AG04449 (cell line): ENCODE data around the gene ODR4.
"Not testable (repeated sequence)": the region's sequence is repeated elsewhere in the genome, so short reads cannot be mapped to it uniquely, and the experiment has no call there.

Source experiments
- CTCF ChIA-PET: fragments of 350-600 bp; formaldehyde crosslinking; extraction: SDS; loops from one replicate; lab custom pipeline; 2021; ENCODE audit warnings: antibody characterized with exemption; lab: Yijun Ruan, JAX
- POLR2A ChIA-PET: fragments of 400-600, 350-600 bp; formaldehyde crosslinking; extraction: SDS; loops from one replicate; lab custom pipeline; 2020; ENCODE audit warnings: antibody characterized with exemption, inconsistent platforms; lab: Yijun Ruan, JAX
- DNase-seq: peaks from one replicate; pipeline ENCODE4 v3.0.0-alpha.2; 2010; ENCODE audit warnings: low read depth, low spot score
- H3K4me3 ChIP-seq: 2 replicates; pipeline ENCODE4 v1.5.1; 2011; ENCODE audit warnings: low read depth, mild to moderate bottlenecking, control low read depth, low read length
- CTCF ChIP-seq: IDR thresholded peaks from one replicate; pipeline ENCODE4 v1.5.1; 2011; ENCODE audit warnings: mild to moderate bottlenecking, moderate library complexity, low read length, control low read depth, inconsistent platforms; ENCODE audit not compliant: insufficient read depth; ENCODE audit errors: missing control alignments

ODR4 gene

DNA sequence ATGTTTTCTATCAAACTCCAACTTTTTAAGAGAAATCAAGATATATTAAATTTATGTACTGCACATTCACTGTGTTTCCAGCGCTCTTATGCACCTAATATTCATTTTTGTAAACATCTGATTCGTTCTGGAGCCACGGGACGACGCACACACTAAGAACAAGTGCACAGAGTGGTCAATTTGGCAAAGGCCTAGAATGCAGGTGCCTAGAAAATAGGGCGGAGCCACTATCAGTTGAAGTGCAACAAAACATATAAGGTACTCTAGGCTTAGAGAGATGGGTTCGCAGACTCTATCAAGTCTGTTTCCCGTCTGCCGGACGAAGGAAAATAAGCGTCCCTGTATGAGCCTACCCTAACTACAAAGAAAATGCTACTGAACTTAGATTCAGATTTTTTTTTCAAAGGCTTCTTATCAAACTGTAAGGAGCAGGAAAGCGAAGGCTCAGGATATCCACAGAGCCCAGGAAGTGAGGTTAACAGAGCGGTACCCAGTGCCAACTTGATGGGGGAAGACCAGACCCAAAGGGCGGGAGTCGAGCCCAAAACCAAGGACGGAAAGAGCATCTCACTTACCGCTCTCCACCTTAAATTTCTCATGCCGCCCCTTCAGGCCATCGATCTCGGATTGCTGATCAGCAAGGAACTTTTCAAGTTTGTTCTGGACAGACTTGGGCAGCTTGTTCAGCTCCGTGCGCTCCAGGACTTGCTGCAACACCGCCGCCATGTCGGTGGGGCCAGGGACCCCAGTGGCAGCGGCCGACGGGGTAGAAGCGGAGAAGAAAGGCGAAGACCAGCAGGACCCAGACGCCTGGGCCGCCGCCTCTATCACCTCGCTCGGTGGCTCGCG, 1.1 kb upstream of the ODR4 start:
- H3K4me3 ChIP-seq = peak overlapping the region; percentile 84
- no peak for DNase-seq
- ChIA-PET POLR2A (interaction anchor here (0.6 to 0.9 kb wide), 3 partner anchors 14 to 306 kb away, joined by 3 to 6 read pairs (median 3); partner anchors contain the start of gene PTGS2), CTCF (interaction anchor here (0.5 to 2.4 kb wide), 53 partner anchors 8 to 623 kb away, joined by 3 to 32 read pairs (median 4); partner anchors contain the start of gene PTGS2)
- TF ChIP-seq CTCF = no peak

DNA sequence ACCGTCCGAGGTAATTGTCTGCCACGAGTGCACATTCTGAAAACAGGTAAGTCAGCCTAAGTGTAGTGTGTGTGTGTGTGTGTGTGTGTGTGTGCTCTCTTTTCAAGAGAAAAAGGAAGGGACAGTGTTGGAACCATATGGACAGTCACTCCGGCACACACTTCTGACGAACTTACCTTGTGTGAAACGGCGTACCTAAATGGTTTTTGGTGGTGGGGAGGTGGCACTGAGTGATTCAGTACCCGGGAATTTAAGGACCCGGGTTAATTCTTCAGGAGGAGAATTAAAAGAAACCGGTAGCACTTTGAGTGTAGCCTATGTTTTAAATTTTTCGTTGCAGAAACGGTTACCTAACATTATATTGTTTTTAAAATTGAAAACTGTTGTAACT, 286 bp downstream of the ODR4 start:
- POLR2A ChIA-PET = no interaction called here
- CTCF ChIA-PET = interaction anchor here (0.7 to 2.4 kb wide), 34 partner anchors 9 to 622 kb away, joined by 3 to 32 read pairs (median 6); partner anchors contain the start of gene PTGS2

DNA sequence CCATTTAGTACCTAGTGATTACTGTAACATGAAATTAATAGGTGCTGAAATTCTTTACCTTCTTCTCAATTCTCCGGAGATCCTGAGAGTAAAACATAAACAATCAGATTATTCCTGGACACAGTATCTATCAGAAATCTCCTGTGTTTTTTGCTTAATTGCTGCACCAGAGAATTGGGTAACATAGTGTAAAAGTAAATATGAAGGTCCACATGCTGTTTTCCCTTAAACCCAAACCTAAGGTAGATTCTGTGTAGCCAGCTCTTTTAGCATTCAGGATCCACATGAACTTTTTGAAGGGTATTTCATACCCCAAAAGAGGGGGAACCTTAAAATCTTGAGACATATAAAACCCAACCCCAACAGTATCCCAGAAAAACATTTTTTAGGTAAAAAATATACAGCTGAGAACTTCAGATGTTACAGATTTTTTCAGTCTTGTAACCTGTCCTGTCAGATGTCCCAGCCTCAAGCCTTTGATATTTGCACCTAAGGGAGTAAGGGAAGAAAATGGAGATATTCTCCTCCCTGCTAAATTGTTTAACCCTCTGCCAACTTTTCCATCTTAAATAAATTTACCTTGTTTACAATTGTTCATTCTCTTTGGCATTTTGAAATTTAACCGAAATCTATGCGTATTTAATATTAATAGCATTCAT, 11.2 kb downstream of the ODR4 start:
- no peak overlapping the region for H3K4me3 ChIP-seq
- TF ChIP-seq CTCF = no peak
- DNase-seq = no peak
- ChIA-PET POLR2A (no interaction called here), CTCF (interaction anchor here (1.4 to 3.3 kb wide), 2 partner anchors 11 kb away, joined by 4 to 32 read pairs; partner anchors contain the start of genes ODR4 and TPR)

More for the DNA sequence above, 286 bp downstream of the ODR4 start:
- peak overlapping the region; percentile 84 for H3K4me3 ChIP-seq
- DNase-seq = no peak
- no peak for TF ChIP-seq CTCF

- POLR2A ChIA-PET = no interaction called here
- H3K4me3 ChIP-seq = no peak overlapping the region
- CTCF ChIA-PET = interaction anchor here (1.2 to 2.1 kb wide), 3 partner anchors 13 to 17 kb away, joined by 3 to 8 read pairs (median 4); partner anchors contain the start of genes ODR4 and TPR
- no peak for TF ChIP-seq CTCF
- no peak for DNase-seq
Measured at GRCh38 chr1:186390925-186391324, 15.3 kb downstream of the ODR4 start.

DNA sequence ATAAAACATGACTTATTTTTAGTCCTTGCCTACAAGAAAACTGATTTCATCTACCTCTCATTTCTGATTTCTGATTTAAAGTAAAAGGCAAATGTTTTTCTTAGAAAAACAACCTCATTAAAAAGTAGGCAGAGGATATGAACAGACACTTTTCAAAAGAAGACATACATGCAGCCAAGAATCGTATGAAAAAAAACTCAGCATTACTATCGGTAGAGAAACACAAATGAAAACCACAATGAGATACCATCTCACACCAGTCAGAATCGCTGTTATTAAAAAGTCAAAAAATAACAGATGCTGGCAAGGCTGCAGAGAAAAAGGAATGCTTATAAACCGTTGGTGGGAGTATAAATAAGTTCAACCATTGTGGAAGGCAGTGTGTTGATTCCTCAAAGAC, 16.2 kb downstream of the ODR4 start:
- ChIA-PET CTCF (interaction anchor here (2.1 to 2.6 kb wide), 2 partner anchors 12 to 17 kb away, joined by 8 read pairs; partner anchors contain the start of genes ODR4 and TPR), POLR2A (no interaction called here)
- no peak for DNase-seq
- no peak overlapping the region for H3K4me3 ChIP-seq
- no peak for TF ChIP-seq CTCF

DNA sequence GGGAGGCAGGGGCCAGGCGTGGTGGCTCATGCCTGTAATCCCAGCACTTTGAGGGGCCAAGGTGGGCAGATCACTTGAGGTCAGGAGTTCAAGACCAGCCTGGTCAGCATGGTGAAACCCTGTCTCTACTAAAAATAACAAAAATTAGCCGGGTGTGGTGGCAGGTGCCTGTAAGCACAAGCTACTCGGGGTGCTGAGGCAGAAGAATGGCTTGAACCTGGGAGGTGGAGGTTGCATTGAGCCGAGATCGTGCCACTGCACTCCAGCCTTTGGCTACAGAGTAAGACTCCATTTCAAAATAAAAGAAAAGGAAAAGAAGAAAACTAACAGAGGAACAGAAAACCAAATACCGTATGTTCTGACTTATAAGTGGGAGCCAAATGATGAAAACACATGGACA, 17.1 kb downstream of the ODR4 start:
- DNase-seq, POLR2A ChIA-PET, H3K4me3 ChIP-seq: not testable (repeated sequence)
- CTCF ChIA-PET = interaction anchor here (1.6 to 2.6 kb wide), 2 partner anchors 11 to 13 kb away, joined by 5 to 8 read pairs; no protein-coding TSS in a partner anchor

DNA sequence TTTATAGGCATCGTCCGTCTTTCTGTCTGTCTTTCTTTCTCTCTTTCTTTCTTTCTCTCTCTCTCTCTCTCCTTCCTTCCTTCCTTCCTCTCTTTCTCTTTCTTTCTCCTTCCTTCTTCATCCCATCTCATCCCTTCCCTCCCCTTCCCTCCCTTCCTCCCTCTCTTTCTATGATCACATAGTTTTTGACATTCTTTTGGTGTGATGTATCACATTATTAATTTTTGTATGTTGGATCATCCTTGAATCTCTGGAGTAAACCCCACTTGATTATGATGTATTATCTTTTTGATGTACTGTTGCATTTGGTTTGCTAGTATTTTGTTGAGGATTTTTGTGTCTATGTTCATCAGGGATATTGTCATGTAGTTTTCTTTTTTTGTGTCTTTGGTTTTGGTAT, 25.8 kb downstream of the ODR4 start:
- CTCF ChIA-PET = interaction anchor here (1.0 to 1.6 kb wide), 2 partner anchors 26 to 585 kb away, joined by 3 to 6 read pairs; partner anchors contain the start of genes ODR4 and TPR
- DNase-seq, H3K4me3 ChIP-seq, POLR2A ChIA-PET: not testable (repeated sequence)
